ENCODE data around the gene GALNT2. TPM values are rescaled to one million over a fixed set of nuclear protein-coding genes. Genes with fewer than 3 reads are reported as not detected.

The GALNT2 gene
- total and polyA plus RNA-seq, 2 experiments from 2014 or later: 17.8 to 48.3 TPM

GRCh38 chr1:230179249-230179648 is 112.2 kb downstream of the GALNT2 start (continued):
- TF ChIP-seq ZNF462 (CRISPR knock-in tag; IDR thresholded peaks at IDR 0.05) (no peak), EZH2 (IDR thresholded peaks at IDR 0.05; ENCODE audit: low read depth, unreplicated experiment) (no peak), ZNF114 (CRISPR knock-in tag; IDR thresholded peaks at IDR 0.05) (no peak), EZH2phosphoT487 (IDR thresholded peaks at IDR 0.05; ENCODE audit: unreplicated experiment) (no peak), CTCF (conservative IDR thresholded peaks at IDR 0.05; ENCODE audit: low read depth in 2 of 2) (no peak), POLR2AphosphoS5 (IDR thresholded peaks at IDR 0.05; ENCODE audit: low read depth) (no peak), STAT1 (IDR thresholded peaks at IDR 0.05; ENCODE audit: unreplicated experiment) (no peak)

All from GM23338 (cell line).